Glomerular visceral epithelial cell (primary cell): ENCODE data around the gene TMEM203.
A peak's percentile ranks its signal among the peaks of the same experiment; 100 is the strongest.

ENCODE experiments used
- DNase-seq: peaks from one replicate; pipeline ENCODE4 v3.0.0-alpha.2; 2016; ENCODE audit errors: extremely low spot score

Gene TMEM203

DNA sequence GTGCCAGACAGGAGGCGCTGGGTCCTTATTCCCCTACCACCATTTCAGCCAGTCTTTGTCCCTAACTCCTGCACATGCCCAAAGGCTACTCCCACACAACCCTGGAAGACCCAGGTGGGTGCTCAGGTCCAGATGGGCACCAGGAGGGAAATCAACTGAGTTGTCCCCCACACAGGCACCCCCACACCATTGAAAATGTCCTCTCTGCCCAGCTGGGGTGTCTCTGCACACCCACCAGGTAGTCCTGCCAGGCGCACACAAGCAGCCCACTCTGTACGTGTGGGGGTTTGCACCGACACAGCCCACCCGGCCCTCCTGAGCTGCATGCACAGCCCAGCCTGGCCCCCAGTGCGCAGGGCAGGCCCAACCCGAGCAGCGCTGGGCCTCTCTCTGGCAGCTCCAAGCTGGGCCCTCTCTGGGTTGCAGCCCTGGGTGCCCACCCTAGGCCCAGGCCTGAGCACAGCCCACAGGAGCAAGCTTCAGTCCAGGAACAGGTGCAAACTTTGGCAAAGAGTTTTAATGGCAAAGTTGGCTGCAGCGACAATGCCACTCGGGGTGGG, 14.4 kb upstream of the TMEM203 start:
- no peak for DNase-seq

GRCh38 chr9:137218754-137219271, 13.4 kb upstream of the TMEM203 start:
- peak; percentile 31 for DNase-seq

DNA sequence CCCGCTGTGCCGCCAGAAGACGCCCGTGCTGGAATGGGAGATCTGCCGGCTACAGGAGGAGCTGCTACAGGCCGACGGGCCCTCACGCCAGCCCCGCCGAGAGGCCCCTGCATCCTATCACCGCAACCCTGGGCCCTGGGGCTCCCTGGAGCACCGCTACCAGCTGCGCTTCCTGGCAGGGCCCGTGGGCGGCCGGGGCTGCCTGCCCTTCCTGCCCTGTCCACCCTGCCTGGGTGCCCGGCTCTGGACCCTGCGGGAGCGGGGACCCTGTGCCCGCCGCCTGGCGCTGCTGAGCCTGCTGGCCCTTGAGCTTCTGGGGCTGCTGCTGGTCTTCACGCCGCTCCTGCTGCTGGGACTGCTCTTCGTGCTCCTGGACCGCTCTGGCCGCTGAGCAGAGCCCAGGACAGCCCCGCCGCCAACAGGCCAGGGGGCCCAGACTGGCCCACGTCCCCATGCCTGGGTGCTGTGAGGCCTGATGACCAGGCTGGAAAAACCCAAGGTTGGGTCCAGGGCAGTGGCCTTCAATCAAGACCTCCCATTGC, 12.8 kb upstream of the TMEM203 start:
- DNase-seq, result no peak

DNA sequence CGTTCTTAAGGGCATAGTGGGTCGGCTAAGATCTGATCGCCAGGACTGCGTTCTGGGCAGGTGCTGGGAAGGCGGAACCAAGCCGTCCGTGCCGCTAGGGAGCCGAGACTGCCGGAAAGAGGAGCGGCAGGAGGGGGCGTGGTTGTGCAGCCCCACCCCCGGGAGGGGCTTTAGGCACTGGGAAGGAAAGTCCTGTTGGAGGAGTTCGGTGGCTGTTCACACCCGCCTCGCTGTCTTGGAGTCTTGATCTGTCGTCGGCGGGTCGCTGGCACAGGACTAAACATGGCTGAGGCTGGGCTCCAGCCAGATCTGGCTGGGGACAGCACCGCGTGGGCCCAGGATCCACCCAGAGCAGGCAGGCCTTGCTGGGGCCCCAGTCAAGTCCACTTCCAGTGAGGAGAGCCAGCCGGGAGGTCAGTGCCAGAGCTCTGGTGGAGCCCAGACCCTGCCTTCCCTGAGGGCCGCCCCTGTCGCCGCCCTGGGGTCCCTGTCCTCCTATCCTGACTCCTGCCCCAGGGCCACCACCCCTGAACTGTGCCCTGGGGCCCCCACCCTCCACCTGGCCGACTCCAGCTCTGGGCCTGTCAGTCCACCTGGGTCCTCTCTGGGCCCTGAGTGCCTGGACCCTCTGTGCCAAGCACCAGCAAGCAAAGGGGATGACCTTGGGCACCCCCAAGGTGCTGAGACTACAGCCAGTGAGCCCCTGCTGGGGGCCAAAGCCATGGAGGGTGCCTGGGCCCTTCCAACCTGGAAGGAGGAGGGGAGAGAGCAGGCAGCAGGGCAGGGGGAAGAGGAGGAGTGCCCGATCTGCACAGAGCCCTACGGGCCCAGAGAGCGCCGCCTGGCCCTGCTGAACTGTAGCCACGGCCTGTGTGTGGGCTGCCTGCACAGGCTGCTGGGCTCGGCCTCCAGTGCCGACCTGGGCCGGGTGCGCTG, 12.1 kb upstream of the TMEM203 start:
- DNase-seq, result no peak

DNA sequence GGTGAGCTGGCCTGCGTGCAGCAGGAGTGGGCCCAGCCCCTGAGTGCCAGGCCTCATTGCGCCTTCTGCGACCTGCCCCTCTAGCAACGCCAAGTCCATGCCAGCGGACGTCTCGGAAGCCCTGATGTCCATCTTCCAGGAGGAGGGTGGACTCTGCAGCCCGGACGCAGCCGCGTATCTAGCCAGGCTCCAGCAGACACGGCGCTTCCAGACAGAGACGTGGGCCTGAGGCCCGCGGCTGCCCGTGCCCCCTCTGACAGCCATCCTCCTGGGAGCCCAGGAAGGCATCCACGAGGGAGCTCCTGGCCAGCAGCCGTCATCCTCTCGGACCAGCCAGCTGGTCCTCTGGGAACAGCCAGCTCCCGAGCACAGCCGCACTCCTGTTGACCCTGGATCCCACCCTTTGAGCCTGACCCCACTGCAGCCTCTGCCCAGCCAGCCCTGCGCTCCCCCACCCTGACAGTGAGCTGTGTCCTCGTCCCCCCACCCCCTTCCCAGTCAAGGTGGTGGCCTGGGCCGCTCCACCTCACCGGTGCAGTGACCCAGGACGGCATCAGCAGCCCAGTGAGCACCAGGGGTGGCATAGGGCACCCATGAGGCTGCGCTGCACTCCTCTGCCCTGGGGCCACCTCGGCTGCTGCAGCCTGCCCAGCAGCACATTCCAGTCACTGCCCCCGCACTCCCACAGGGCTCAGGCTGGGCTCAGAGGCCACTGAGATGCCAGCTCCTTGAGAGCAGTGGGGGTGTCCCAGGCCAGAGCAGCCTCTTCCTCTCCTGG, 10.9 kb upstream of the TMEM203 start:
- DNase-seq, result no peak

GRCh38 chr9:137215196-137215986, 9.9 kb upstream of the TMEM203 start:
- no peak for DNase-seq

- DNase-seq, result no peak
These were observed 9.2 kb upstream of the TMEM203 start for GRCh38 chr9:137214620-137215019.

- no peak for DNase-seq
These were observed 8.0 kb upstream of the TMEM203 start for GRCh38 chr9:137213160-137214060.

- no peak for DNase-seq
These were observed 7.1 kb upstream of the TMEM203 start for GRCh38 chr9:137212520-137212919.

GRCh38 chr9:137211532-137211931, 6.1 kb upstream of the TMEM203 start:
- DNase-seq, result no peak

- DNase-seq, result no peak
These were observed 1.2 kb upstream of the TMEM203 start for GRCh38 chr9:137206602-137207001.

GRCh38 chr9:137204731-137205125, 720 bp downstream of the TMEM203 start:
- no peak for DNase-seq

DNA sequence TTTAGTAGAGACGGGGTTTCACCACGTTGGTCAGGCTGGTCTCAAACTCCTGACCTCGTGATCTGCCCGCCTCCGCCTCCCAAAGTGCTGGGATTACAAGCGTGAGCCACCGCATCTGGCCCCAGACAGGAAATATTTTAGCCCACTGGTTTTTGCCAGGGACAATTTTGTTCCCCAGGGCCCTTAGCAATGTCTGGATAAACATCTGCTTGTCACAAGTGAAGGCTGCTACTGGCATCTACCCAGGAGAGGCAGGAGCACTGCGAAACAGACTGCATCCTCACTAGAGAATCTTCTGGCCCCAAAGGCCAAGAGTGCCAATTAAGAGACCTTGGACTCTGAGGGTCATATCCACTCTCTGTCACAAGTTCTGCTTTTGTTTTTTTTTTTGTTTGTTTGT, 2.5 kb downstream of the TMEM203 start:
- no peak for DNase-seq

DNA sequence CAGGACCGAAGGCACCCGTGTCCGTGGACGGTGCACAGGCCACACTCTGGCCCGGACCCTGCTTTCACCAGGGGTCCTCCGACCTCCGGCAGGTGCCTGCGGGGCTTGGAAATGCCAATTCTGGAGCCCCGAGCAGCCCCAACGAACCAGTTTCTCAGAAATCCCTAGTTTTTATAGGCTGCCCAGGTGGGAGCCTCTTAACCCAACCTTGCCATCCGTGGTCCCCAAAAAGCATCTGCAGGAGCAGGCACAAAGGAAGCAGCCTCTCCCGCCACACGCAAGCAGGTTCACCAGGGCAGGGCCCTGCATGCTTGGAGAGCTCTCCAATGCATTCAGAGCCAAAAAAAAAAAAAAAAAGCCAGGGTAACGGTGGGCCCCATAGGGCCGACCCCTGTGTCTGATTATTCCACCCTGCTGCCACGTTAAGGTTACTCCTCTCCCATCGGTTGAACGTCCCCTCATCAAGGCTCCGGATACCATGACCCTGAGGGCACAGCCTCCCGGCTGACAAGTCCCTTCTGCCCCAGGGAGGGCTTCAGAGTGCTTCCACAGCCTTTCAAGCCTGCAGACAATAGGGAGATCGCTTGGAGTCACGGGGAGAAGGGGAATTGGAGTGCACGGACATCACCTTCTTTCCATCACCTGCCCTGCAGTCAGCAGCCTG, 4.1 kb downstream of the TMEM203 start:
- DNase-seq, result no peak

GRCh38 chr9:137200311-137201204, 4.9 kb downstream of the TMEM203 start, which contains the start of gene TPRN:
Gene TPRN (minus strand): TSS chr9:137200741. CDS start chr9:137200711, 30 bp downstream.
- peak; percentile 99 for DNase-seq

- no peak for DNase-seq
These were observed 5.9 kb downstream of the TMEM203 start for GRCh38 chr9:137199411-137200121.

GRCh38 chr9:137198902-137199283, 6.6 kb downstream of the TMEM203 start:
- no peak for DNase-seq
